Upper lobe of left lung (tissue), 6 donors: Measurements from ENCODE around the gene IRF6. TPM values are rescaled to one million over a fixed set of nuclear protein-coding genes. Genes with fewer than 3 reads are reported as not detected.

Source experiments
- ATAC-seq, 2 donors: fragments of 200-7000 bp; cut with Tn5 transposase; one replicate each; pipeline ENCODE4 v1.9.1; 2022; ENCODE audit warnings: mild to moderate bottlenecking in 2 of 2, moderate library complexity in 2 of 2; ENCODE audit not compliant: low FRiP score in 2 of 2
- DNase-seq, 2 donors: peaks; one replicate each; pipeline ENCODE4 v3.0.0-alpha.2; 2019 to 2020
- H3K27ac ChIP-seq, 4 donors: fragments of 200-600 bp; sonication (generic); one replicate each; pipeline ENCODE4 v1.5.1; 2016 to 2019
- H3K27me3 ChIP-seq, 4 donors: fragments of 200-600 bp; sonication (generic); one replicate each; pipeline ENCODE4 v1.5.1; 2017 to 2019
- H3K36me3 ChIP-seq, 4 donors: fragments of 200-600 bp; sonication (generic); one replicate each; pipeline ENCODE4 v1.5.1; 2016 to 2019
- H3K4me1 ChIP-seq, 4 donors: fragments of 200-600 bp; sonication (generic); one replicate each; pipeline ENCODE4 v1.5.1; 2018 to 2019
- H3K4me3 ChIP-seq, 4 donors: fragments of 200-600 bp; sonication (generic); one replicate each; pipeline ENCODE4 v1.5.1; 2017 to 2019; ENCODE audit warnings: mild to moderate bottlenecking in 2 of 4, moderate library complexity in 1 of 4
- H3K9me3 ChIP-seq, 4 donors: fragments of 200-600 bp; sonication (generic); one replicate each; pipeline ENCODE4 v1.5.1; 2018 to 2019
- CTCF ChIP-seq, 6 experiments: fragments of 450-650 bp in 4 of 6; fragments of 200-600 bp in 2 of 6; sonication (generic) in 2 of 6; IDR thresholded peaks; one replicate each; pipeline ENCODE4 v1.5.1; 2016 to 2019; ENCODE audit warnings: antibody characterized with exemption in 6 of 6
- EP300 ChIP-seq, 4 donors: sonication (generic); formaldehyde crosslinking; IDR thresholded peaks; one replicate each; pipeline ENCODE4 v1.5.1; 2017; ENCODE audit warnings: antibody characterized with exemption in 4 of 4, control low read depth in 2 of 4
- POLR2A ChIP-seq, 4 donors: fragments of 450-650 bp; IDR thresholded peaks; one replicate each; pipeline ENCODE4 v1.5.1; 2016 to 2017; ENCODE audit warnings: antibody characterized with exemption in 4 of 4, mild to moderate bottlenecking in 2 of 4
- POLR2AphosphoS5 ChIP-seq, 2 donors: sonication (generic); formaldehyde crosslinking; IDR thresholded peaks; one replicate each; pipeline ENCODE4 v1.5.1; 2017; ENCODE audit warnings: antibody characterized with exemption in 2 of 2
- WGBS, 2 donors: methylation state at CpG; one replicate each; pipeline ENCODE4 v1.1.5; 2017 to 2018; 5-methylcytosine and 5-hydroxymethylcytosine counted together
- total RNA-seq, 6 donors: library from RNA; depleted of rRNA in 4 of 6; stranded (reverse); fragments of >200 nt in 4 of 6; gene quantifications; one replicate each; pipeline versions ENCODE4 v1.1.0 to v1.2.1, GENCODE V29; 2016 to 2021
- donor health status: DM: no; HTN: no; CAD: no; lungs with moderate emphysema.
- donor health status: DM: no; HTN: yes; CAD: no; lungs with severe emphysema.

IRF6 gene
- total RNA-seq, 6 donors from 2014 or later, result 11.5 to 36.3 (median 20.0) TPM

- Histone ChIP-seq H3K4me3 (no peak overlapping the region), H3K4me1 (no peaks in the 10 kb centered on the region), H3K27me3 (no peaks in the 10 kb centered on the region), H3K27ac (no peak overlapping the region), H3K9me3 (no peaks in the 10 kb centered on the region), H3K36me3 (peaks cover 0 to 10% (median 0%) of the 10 kb centered on the region in 4 donors)
- TF ChIP-seq EP300 (IDR thresholded peaks at IDR 0.05), result no peak
- no peak for TF ChIP-seq POLR2A (IDR thresholded peaks at IDR 0.05)
- no peak for TF ChIP-seq CTCF (IDR thresholded peaks at IDR 0.05)
- no peak for TF ChIP-seq POLR2AphosphoS5 (IDR thresholded peaks at IDR 0.05)
- DNase-seq, result no peak
- ATAC-seq, result no peak
- 97% methylated on average over 2 of the region's 2 CpGs for WGBS, 2 donors
These were observed 28.4 kb downstream of the IRF6 start for GRCh38 chr1:209777587-209777986.

GRCh38 chr1:209775678-209776077 is 30.3 kb downstream of the IRF6 start:
- no peaks in the 10 kb centered on the region for H3K27me3 ChIP-seq
- peak in 1 of 2 donors; percentile 24 for ATAC-seq
- no peak overlapping the region for H3K4me3 ChIP-seq
- no peak for DNase-seq
- peaks cover 0 to 10% (median 0%) of the 10 kb centered on the region in 4 donors for H3K36me3 ChIP-seq
- H3K4me1 ChIP-seq, result no peaks in the 10 kb centered on the region
- whole genome bisulfite sequencing, 2 donors, result 60 to 79% methylated on average over 2 of the region's 2 CpGs
- no peak overlapping the region for H3K27ac ChIP-seq
- H3K9me3 ChIP-seq, result no peaks in the 10 kb centered on the region
- TF ChIP-seq CTCF (IDR thresholded peaks at IDR 0.05), result no peak
- TF ChIP-seq POLR2AphosphoS5 (IDR thresholded peaks at IDR 0.05), result no peak
- TF ChIP-seq EP300 (IDR thresholded peaks at IDR 0.05), result no peak
- no peak for TF ChIP-seq POLR2A (IDR thresholded peaks at IDR 0.05)

DNA sequence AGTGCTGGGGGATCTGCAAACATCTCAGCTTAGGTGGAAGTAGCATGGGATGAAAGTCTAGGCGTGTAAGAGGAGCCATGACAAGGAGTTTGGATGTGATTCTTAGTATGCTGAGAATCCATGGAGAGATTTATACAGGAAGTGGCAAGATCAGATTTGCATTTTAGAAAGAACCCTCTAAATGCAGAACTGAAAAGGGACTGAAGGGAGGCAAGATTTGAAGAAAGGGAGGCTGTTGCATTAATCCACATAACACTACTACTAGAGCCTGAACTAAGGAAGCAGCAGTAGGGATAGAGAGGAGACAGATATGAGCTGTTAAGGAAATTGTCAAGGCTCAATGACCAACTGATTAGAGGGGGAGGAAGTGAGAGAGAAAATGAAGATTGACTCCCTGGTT is 31.4 kb downstream of the IRF6 start:
- H3K4me3 ChIP-seq, result no peak overlapping the region
- H3K27ac ChIP-seq, result no peak overlapping the region
- no peak for DNase-seq
- no peaks in the 10 kb centered on the region for H3K9me3 ChIP-seq
- WGBS, 2 donors, result 84 to 100% methylated on average over 1 of the region's 1 CpG
- H3K27me3 ChIP-seq, result no peaks in the 10 kb centered on the region
- ATAC-seq, result no peak
- TF ChIP-seq EP300 (IDR thresholded peaks at IDR 0.05) (no peak), POLR2AphosphoS5 (IDR thresholded peaks at IDR 0.05) (no peak), POLR2A (IDR thresholded peaks at IDR 0.05) (no peak), CTCF (IDR thresholded peaks at IDR 0.05) (no peak)
- peaks cover 4 to 9% (median 9%) of the 10 kb centered on the region in 4 donors for H3K4me1 ChIP-seq
- H3K36me3 ChIP-seq, result peaks cover 0 to 10% (median 0%) of the 10 kb centered on the region in 4 donors

- Histone ChIP-seq H3K4me3 (no peak overlapping the region), H3K27ac (no peak overlapping the region), H3K36me3 (peaks cover 0 to under 1% (median 0%) of the 10 kb centered on the region in 4 donors), H3K9me3 (no peaks in the 10 kb centered on the region), H3K4me1 (peaks cover 16 to 28% (median 24%) of the 10 kb centered on the region in 4 donors), H3K27me3 (no peaks in the 10 kb centered on the region)
- WGBS, 2 donors, result 38 to 42% methylated on average over 6 of the region's 6 CpGs
- ATAC-seq, result no peak
- TF ChIP-seq POLR2A (IDR thresholded peaks at IDR 0.05), result no peak
- no peak for TF ChIP-seq POLR2AphosphoS5 (IDR thresholded peaks at IDR 0.05)
- TF ChIP-seq EP300 (IDR thresholded peaks at IDR 0.05), result no peak
- no peak for TF ChIP-seq CTCF (IDR thresholded peaks at IDR 0.05)
- DNase-seq, result no peak
These were observed 33.8 kb downstream of the IRF6 start for GRCh38 chr1:209772126-209772525.
